VCaP (cell line): Measurements from ENCODE around the gene TIMM17A.
A peak's percentile ranks its signal among the peaks of the same experiment; 100 is the strongest.

ENCODE experiments used
- H3K27ac ChIP-seq: fragments of 450-650 bp; 2 replicates; pipeline ENCODE4 v1.5.1; 2017
- CTCF ChIP-seq: fragments of 450-650 bp; conservative IDR thresholded peaks from 2 replicates; pipeline ENCODE4 v1.5.1; 2017; ENCODE audit warnings: mild to moderate bottlenecking, moderate library complexity

Gene TIMM17A

DNA sequence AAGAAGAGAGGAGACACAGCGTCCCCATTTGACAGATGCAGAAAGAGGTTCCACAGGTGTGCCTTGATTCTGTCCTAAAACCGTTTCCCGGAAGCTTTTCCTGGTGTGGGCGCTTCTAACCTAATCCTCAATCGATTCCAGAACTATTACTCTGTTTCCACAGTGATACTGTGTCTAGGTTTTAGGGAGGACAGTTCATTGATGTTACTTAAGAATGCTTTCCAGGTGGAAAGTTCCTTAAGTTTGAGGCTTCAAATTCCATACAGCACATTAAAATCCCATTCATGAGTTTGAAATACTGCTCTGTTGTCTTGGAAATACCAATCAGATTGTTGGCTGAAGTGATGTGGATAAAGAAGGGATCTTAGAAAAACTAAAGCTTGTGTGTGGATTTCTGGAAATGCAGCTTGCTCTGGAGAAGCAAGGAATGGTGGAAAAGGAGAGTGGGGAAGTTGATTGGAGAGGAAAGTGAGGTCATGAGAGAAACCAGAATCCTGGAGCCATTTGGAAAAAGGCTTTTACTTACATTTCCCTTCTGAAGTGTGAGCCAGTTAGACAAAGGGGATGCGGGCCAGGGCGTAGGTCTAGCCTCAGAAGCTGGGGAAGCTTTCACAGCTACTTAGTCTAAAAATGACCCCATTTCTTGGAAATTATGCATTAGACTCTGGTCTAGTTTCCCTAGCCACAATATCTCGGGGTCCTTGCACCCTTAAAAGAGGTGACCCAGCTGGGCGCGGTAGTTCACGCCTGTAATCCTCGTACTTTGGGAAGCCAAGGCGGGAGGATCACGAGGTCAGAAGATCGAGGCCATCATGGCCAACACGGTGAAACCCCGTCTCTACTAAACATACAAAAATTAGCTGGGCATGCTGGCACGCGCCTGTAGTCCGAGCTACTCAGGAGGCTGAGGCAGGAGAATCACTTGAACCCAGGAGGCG, 61.8 kb downstream of the TIMM17A start:
- H3K27ac ChIP-seq: peak overlapping the region; percentile 93
- no peak for TF ChIP-seq CTCF

GRCh38 chr1:202017749-202018467, 62.6 kb downstream of the TIMM17A start:
- no peak for TF ChIP-seq CTCF
- H3K27ac ChIP-seq: peak overlapping the region; percentile 93

GRCh38 chr1:202018468-202019234, 63.3 kb downstream of the TIMM17A start:
- TF ChIP-seq CTCF: no peak
- H3K27ac ChIP-seq: peak overlapping the region; percentile 93

DNA sequence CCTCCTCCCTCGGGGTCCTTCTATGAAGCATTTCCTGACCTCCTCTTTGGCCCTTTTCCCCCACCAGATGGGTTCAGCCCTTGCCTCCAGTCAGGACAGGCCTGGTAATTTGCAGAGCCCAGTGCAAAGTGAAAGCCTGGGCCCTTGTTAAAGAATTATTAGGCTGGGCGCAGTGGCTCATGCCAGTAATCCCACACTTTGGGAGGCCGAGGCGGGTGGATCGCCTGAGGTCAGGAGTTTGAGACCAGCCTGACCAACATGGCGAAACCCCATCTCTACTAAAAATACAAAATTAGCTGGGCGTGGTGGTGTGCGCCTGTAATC, 63.9 kb downstream of the TIMM17A start:
- H3K27ac ChIP-seq: peak overlapping the region; percentile 93
